HL-60 (cell line): ENCODE results near the gene AGAP5.

Source experiments
- DNase-seq, 2 experiments: peaks; one replicate each; pipeline ENCODE4 v3.0.0-alpha.2; 2010 to 2020; ENCODE audit warnings: low read depth in 1 of 2, low spot score in 1 of 2
- H3K27ac ChIP-seq: fragments of 250-450 bp; sonication (Bioruptor Pico); replicated peaks from 2 replicates; pipeline ENCODE4 v1.5.1; 2020; ENCODE audit warnings: mild to moderate bottlenecking, moderate library complexity
- H3K27me3 ChIP-seq: fragments of 250-450 bp; sonication (Bioruptor Pico); 2 replicates; pipeline ENCODE4 v1.5.1; 2021; ENCODE audit warnings: mild to moderate bottlenecking, moderate library complexity; ENCODE audit not compliant: insufficient read depth, poor library complexity, severe bottlenecking
- H3K4me3 ChIP-seq: replicated peaks from 2 replicates; pipeline ENCODE4 v1.5.1; 2011; ENCODE audit warnings: mild to moderate bottlenecking, control low read depth, low read length; ENCODE audit not compliant: insufficient read depth
- GABPA ChIP-seq: IDR thresholded peaks from 2 replicates; pipeline ENCODE4 v1.6.1; 2012; ENCODE audit warnings: low read depth
- POLR2AphosphoS5 ChIP-seq: IDR thresholded peaks from 2 replicates; pipeline ENCODE4 v1.6.1; 2012; ENCODE audit warnings: low read depth
- REST ChIP-seq: IDR thresholded peaks from 2 replicates; pipeline ENCODE4 v1.6.1; 2012; ENCODE audit warnings: low read depth; ENCODE audit not compliant: insufficient replicate concordance
- SPI1 ChIP-seq: IDR thresholded peaks from 2 replicates; pipeline ENCODE4 v1.6.1; 2012; ENCODE audit warnings: low read depth, mild to moderate bottlenecking, borderline replicate concordance
- TF ChIP-seq, protein P1 (sequence below): IDR thresholded peaks from one replicate; pipeline ENCODE4 v1.5.1; 2011; ENCODE audit warnings: low read length, control low read depth, inconsistent platforms; ENCODE audit not compliant: insufficient read depth

Gene AGAP5

DNA sequence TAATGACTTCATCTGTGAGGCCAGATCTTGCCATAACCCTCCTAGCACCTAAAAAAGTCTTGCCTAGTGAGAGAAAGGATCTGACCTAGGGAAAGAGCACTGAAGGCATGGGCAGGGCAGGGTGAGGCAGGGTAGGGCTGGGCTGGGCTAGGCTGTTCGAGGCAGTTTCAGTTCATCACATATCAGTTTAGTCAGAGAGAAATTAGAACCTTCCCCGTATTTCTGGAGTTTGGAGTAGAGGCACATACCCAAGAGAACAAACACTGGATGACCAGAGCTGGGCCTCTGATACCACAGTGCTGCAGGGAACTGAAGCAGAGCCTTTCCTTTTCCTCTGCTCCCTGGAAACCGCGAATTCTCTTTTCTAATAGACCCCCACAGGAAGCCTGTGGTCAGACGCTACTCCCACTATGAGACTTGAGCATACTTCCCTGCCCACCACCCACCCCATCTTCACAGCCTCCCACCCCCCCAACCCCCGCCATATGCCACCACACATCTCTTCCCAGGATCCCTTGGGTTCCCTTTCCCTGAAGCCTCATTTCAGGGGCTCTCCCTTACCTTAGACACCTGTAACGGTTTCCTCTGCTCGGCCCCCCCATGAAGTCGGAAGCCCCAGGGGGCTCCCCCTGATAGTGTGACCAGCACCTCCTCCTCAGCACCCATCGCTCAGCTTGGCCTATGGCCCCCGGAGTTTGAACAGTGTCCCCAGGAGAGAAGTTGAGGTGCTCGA is 42.5 kb downstream of the AGAP5 start:
- no peak overlapping the region for H3K27ac ChIP-seq
- DNase-seq, result no peak
- no peaks in the 10 kb centered on the region for H3K27me3 ChIP-seq
- TF ChIP-seq SPI1, result no peak
- TF ChIP-seq GABPA, result no peak
- TF ChIP-seq REST, result no peak
- TF ChIP-seq POLR2AphosphoS5, result no peak
- TF ChIP-seq, protein P1, sequence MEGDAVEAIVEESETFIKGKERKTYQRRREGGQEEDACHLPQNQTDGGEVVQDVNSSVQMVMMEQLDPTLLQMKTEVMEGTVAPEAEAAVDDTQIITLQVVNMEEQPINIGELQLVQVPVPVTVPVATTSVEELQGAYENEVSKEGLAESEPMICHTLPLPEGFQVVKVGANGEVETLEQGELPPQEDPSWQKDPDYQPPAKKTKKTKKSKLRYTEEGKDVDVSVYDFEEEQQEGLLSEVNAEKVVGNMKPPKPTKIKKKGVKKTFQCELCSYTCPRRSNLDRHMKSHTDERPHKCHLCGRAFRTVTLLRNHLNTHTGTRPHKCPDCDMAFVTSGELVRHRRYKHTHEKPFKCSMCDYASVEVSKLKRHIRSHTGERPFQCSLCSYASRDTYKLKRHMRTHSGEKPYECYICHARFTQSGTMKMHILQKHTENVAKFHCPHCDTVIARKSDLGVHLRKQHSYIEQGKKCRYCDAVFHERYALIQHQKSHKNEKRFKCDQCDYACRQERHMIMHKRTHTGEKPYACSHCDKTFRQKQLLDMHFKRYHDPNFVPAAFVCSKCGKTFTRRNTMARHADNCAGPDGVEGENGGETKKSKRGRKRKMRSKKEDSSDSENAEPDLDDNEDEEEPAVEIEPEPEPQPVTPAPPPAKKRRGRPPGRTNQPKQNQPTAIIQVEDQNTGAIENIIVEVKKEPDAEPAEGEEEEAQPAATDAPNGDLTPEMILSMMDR, result no peak
- H3K4me3 ChIP-seq, result no peak overlapping the region

GRCh38 chr10:73653701-73654100 is 44.2 kb downstream of the AGAP5 start:
- no peaks in the 10 kb centered on the region for H3K27me3 ChIP-seq
- no peak for DNase-seq
- no peak overlapping the region for H3K4me3 ChIP-seq
- no peak overlapping the region for H3K27ac ChIP-seq
- TF ChIP-seq REST, result no peak
- no peak for TF ChIP-seq POLR2AphosphoS5
- TF ChIP-seq, protein P1, result peak; percentile 15
- TF ChIP-seq GABPA, result no peak

DNA sequence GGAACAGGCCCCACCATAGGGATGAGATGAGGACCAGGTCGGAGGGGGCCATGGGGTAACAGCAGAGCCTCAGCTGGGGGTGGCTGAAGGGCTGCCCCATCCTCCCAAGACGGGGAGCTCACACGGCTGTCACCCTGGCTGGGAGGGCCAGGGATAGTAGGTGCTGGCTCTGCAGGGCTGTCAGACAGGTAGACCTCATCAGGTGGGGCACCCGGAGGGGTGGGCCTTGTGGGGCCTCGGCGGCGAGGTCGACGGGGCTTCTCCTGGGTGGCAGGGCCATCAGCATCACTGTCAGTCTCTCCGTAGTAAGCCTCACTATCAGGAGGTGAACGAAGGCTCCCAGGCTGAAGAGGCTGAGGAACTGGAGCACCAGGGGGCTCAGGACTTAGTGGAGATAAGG is 44.7 kb downstream of the AGAP5 start:
- no peak for DNase-seq
- no peak for TF ChIP-seq REST
- no peak for TF ChIP-seq SPI1
- TF ChIP-seq GABPA, result no peak
- TF ChIP-seq POLR2AphosphoS5, result no peak
- TF ChIP-seq, protein P1, result no peak
- no peak overlapping the region for H3K27ac ChIP-seq
- no peak overlapping the region for H3K4me3 ChIP-seq
- no peaks in the 10 kb centered on the region for H3K27me3 ChIP-seq
